Inflammatory macrophage treated with lipopolysaccharide for 4 hours (primary cell): ENCODE measurements around the gene STAG1.

Experiments used
- DNase-seq: peaks from one replicate; pipeline ENCODE4 v3.0.0-alpha.2; 2020

Gene STAG1

GRCh38 chr3:136300444-136300843 lies 451.7 kb downstream of the STAG1 start:
- no peak for DNase-seq

- DNase-seq = no peak
Measured at GRCh38 chr3:136297826-136298225, 454.4 kb downstream of the STAG1 start.

GRCh38 chr3:136296960-136297359 lies 455.2 kb downstream of the STAG1 start:
- DNase-seq = no peak

GRCh38 chr3:136294176-136294575 lies 458.0 kb downstream of the STAG1 start:
- peak; percentile 30 for DNase-seq

GRCh38 chr3:136293279-136293678 lies 458.9 kb downstream of the STAG1 start:
- no peak for DNase-seq

GRCh38 chr3:136292500-136292899 lies 459.7 kb downstream of the STAG1 start:
- DNase-seq = no peak

- peak; percentile 24 for DNase-seq
Measured at GRCh38 chr3:136291302-136291701, 460.9 kb downstream of the STAG1 start.
